ENCODE measurements around the gene VCX3B.
"Not testable (repeated sequence)": the region's sequence is repeated elsewhere in the genome, so short reads cannot be mapped to it uniquely, and the experiment has no call there.

The VCX3B gene

DNA sequence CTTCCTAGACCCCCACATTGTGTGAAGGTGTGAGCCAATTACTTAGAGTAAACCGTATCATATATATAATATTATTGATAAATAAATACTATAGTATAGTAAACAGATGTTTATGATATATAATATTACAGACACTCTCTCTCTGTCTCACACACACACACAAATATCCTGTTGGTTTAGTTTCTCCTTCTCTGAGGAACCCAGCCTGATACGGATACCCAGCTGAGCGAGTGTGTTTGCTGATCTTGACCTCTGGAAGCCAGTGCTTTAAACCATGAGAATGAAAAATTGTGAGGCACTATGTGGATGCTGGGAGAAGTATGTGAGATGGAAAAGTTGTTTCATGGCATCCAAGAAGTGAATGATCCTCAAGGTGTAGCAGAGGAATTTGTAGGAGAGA, at the start of gene VCX3B:
Gene VCX3B, plus strand, starts transcription at position 301 of the 400 bp plus-strand sequence. CDS start 621 bp downstream, outside the sequence.
- DNase-seq, result not testable (repeated sequence)

DNA sequence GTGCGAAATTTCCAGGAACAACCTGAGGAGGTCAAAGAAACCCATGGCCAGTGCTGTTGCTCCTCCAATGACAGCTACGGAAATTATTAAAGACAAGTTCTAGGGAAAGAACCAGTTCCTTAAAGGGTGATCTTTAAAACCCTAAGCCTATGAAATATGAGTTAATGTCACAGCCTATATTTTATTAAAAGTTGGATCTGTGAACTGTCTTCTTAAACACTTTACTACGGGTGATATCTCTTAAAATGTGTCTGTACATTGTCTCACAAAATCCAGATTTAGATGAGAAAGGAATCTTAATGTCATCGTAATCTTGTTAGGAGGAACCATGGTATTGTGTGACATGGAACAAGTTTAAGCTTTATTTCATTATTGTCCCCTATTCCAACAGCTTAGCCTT, 46.3 kb upstream of the VCX3B start:
- no peak for DNase-seq

DNA sequence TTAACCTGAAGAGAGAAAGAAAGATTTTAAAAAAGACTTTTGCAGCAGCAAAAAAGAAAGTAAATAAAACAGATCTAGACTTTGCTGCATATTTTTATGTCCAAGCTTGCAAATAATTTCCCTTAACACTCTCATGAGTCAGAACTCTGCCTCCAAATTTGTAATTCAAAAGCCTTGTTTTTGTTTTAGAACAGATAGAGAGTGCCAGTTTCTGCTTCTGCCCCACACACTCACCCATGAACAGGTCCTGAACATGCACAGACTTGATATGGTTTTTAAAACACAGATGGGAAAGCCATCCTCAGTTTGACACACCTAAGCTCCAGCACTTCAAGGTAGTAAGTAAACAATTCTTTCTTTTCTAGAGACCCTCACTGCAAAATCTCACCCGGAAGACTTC, 39.7 kb upstream of the VCX3B start:
- no peak for DNase-seq

DNA sequence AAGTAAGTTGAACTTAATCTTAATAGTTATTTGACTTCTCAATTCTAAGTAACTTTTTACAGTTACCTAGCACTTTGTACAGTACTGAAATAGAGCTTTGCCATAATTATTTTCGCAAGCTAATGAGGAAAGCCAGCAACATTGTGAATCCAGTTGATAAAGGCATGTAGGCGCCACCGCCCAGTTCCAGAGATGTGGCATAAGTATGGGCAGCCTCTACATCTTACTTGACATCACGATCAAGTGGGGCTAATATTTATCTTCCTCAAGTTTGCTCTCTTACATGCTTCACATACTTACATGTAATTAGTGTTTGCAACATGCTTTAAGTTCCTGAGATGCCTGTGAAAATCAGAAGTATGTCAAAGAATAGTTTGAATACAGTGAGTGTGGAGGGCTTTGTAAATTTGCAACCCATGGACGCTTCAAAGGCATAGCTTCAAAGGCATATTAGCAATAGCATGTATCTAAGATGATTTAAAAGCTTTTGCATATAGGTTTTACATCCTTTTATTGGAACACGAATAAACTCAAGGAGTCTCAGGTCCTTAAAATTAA, 34.9 kb upstream of the VCX3B start:
- DNase-seq, result no peak

DNA sequence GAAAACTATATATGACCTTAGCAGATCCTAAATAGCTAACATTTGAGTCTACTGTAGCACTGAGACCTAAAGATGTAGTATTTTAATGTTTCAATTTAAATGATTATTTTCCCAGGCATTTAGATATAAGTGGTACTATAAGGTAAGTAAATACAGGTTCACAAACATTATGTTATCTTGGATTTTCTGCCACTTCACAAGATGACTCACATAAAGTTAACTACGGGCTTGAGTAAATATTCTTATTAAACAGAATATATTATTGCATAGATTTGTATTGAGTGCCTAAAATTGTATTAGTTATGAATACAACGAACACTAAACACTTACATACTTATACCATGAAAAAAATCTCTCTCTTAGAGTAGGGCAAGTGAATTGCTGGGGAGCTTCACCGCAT, 34.2 kb upstream of the VCX3B start:
- no peak for DNase-seq

DNA sequence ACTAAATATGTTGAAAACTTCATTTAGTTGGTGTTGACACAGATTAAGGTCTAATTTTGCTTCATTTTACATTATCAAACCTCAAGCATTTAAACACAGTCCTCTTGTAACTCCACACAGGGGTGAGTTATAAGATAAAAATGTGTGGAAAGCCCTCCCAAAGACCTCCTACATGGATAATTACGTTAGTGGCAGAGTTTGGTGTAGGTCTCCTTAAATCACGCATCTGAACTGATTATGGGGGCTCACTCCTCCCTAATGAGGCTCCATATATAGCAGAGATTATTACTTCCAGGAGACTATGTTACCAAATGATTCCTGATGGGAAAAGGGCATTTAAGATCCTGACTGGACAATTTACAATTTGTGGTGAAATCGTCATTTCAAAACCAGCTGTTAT, 32.2 kb upstream of the VCX3B start:
- DNase-seq, result no peak

DNA sequence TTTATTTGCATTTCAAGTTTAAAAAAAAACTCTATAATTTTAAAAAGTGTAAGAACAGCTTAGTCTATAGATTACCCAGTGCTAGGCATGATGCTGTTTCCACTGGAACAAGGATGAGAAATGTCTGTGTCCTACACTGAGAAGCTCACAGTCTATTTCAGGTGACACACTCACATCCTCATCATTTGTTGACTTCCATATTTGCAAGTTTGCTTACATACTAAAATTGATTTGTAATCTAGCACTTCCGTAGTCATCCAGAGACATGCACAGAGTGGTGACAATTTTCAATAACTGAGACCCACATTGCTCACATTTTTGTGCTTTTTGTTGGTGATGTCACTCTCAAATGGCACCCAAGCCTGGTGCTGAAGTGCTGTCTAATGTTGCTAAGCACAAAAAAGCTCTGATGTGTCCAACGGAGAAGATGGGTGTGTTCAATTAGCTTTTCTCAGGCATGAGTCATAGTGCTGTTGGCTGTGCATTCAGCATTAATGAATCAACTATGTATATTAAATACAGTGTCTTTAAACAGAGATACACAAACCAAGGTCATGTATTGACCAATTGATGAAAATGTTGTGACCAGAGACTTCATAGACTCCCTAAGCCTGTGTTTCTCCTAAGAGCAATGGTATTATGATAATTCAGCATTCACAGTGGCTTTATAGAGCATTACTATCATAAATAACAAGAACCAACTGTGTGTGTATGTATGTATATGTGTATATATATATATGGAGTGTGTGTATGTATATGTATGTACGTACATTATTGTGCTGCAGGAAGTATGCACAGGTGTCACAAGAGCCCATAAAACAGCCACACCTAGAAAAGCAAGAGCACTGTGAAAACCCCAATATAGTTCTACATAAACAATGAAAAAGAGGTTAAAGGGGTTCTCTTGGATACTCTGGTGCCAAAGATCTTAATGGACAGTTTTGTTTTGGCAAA, 31.2 kb upstream of the VCX3B start:
- no peak for DNase-seq

DNA sequence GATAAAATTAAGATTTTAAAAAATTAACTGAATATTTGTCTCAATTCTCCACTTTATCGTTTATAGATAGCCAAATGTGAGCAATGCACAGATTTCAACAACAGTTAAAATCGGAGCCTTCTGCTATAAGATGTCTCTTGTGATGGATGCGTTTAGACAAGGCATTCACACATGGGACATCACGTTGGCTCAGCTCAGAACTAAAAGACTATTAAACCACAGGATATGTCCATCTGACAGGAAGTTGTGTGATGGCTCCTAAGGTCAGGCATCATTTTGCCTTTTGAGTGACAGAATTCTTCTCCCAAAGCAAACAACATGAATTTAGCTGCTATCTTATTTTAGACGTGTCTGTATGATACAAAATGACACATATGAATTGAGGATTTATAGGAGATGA, 17.3 kb upstream of the VCX3B start:
- no peak for DNase-seq

DNA sequence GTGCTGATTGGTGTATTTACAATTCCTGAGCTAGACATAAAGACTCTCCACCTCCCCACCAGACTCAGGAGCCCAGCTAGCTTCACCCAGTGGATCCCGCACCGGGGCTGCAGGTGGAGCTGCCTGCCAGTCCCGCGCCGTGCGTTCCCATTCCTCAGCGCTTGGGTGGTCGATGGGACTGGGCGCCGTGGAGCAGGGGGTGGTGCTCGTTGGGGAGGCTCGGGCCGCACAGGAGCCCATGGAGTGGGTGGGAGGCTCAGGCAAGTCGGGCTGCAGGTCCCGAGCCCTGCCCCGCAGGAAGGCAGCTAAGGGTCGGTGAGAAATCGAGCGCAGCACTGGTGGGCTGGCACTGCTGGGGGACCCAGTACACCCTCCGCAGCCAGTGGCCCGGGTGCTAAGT, 12.3 kb upstream of the VCX3B start:
- DNase-seq, result not testable (repeated sequence)

DNA sequence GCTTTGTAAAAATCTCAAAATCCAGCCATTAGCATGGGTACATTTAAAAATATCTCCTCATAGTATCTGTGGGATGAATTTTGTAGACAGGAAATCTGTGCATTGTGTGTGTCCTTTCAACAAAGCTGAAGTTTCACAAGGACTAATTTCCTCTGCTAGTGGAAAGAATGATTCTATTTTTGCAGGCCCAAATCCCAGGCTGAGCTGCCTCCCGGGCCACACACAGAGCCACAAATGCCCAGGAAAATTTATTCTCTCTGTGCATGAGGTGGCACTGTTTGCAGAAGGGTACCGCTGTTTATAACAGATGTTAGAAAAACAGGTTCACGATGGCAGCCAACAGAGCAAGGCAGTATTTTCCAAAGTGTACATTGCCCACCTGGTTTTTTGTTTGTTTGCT, 11.0 kb upstream of the VCX3B start:
- DNase-seq, result no peak

DNA sequence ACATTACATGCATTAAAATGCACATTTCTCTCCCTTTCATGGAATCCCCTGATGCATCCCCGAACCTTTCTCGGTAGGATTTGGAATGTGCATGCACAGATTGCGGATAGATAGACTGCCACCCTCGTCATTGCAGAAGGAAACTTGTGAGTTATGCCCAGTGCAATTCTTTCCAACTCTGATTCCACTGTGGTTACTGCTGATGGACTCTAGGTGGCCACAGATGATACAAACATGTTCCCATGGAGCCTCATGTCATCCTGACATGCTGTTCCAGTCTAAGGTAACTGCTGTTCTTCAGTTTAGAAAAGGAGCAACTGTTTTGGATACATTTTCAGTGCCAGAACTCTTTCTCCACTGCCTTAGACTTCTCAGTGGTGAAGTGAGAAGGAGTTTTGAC, 9.1 kb upstream of the VCX3B start:
- DNase-seq, result no peak

DNA sequence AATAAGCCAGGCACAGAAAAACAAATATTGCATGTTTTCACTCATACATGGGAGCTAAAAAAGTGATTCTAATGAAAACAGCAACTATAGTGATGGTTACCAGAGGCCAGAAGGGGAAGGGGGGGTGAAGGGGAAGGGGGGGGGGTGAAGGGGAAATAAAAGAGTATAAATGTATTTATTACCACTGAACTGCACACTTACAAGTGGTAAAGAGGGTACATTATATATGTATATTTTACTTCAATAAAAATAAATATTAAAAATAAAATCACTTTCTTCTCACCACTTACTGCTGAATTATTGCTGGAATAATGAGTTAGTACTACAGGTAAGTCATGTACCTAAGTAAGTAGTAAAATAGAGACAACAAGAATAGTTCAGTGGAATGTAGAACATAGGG, 2.1 kb upstream of the VCX3B start:
- DNase-seq, result no peak

DNA sequence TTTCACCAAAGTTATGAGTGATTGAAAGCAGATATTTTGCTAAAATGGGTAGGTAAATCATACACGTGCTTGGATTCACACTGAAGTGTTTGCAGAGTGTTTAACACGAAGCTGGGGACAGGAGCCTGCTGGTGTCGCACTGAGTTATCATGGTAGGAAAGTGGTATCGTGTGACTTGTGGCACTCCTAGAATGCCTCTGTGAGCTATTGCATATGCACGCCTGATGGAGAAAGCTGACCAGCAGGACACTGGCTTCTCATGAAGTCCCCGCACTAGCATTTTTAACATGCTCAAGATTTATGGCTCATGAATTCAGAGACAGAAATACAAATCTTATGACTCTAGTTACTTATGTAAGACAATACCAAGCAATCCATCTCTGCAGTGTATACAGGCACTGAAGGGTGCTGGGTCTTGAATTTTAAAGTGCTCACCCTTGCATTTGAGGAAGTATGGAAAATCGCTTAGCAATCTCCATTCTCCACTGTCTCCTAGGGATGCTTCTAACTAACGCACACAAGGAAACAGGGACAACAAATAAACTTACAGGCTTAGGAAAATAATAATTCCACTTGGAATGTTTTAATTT, 19.8 kb downstream of the VCX3B start:
- DNase-seq, result peak; percentile 4

DNA sequence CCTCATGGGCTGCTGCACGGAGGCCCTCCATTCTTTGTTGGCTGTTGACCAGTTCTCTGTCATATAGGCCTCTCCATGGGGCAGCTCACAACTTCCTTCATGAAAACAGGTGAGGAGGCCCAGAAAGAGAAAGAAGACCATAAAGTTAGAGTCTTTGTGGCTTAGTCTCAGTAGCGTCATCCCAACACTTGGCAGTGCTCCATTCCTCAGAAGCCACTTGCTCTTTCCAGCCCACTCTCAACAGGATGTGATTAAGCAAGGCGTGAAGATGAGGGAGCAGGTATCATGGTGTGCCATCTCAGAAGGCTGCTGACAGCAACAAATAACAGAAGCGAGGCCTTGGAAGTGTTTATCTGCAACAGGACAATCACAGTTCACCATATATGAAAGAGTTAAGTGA, 30.4 kb downstream of the VCX3B start:
- not testable (repeated sequence) for DNase-seq

DNA sequence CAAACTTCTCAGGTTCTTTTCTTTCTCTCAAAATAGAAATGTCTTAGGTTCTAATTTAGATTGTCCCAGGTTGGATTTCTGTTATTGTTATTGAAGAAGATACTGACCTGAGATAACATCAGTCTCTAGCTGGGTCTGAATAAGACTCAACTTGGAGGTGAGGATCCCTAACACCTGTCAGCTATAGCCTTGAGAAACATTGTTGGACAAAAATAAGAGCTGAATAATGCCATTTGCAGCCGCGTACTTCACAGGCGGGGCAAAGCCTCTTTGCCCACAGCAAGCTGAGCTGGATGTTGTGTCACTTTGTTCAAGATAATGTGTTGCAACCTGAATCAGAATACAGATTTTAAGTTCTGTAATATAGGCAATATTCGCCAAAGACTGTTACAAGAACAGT, 35.6 kb downstream of the VCX3B start:
- DNase-seq, result no peak

DNA sequence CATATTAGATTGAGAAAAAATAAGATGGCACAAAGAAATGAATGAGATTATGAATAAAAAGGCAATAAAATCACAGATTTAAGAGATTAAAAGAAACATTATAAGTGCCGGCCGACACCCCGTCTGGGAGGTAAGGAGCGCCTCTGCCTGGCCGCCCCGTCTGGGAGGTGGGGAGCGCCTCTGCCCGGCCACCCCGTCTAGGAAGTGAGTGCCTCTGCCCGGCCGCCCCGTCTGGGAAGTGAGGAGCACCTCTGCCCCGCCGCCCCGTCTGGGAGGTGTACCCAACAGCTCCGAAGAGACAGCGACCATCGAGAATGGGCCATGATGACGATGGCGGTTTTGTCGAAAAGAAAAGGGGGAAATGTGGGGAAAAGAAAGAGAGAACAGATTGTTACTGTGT, 37.5 kb downstream of the VCX3B start:
- DNase-seq, result not testable (repeated sequence)

DNA sequence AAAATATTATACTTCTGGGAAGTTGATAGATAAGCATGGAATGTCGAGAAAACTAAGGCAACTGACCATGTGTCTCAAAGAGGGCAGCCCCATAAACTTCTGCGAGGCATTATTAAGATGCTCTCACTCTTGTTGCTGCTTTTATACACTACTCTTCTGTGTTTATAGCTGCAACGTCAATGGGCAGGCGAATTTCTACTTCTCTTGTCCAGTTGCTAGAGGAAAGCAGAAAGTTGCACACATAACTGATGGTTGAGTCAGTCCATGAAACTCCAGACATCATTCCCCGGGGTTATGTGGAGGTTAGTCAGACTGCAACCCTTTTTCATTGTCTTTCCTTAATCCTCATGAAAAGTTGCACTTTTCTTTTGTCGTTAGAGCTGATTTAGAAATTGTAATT, 39.8 kb downstream of the VCX3B start:
- DNase-seq, result no peak

Measured in SHP77 treated with DMSO at 0.1 percent for 48 hours (cell line).